Hepatocyte (in vitro differentiated cells): ENCODE results near the gene ESYT3.

ENCODE experiments used
- EZH2 ChIP-seq: fragments of 200-600 bp; sonication (generic); IDR thresholded peaks from 2 replicates; pipeline ENCODE4 v1.6.1; 2016; ENCODE audit warnings: antibody characterized with exemption, mild to moderate bottlenecking, borderline replicate concordance
- TF ChIP-seq, protein P1 (sequence below): fragments of 200-600 bp; sonication (generic); IDR thresholded peaks from 2 replicates; pipeline ENCODE4 v1.5.1; 2016; ENCODE audit warnings: antibody characterized with exemption, mild to moderate bottlenecking; ENCODE audit not compliant: poor library complexity

DNA sequence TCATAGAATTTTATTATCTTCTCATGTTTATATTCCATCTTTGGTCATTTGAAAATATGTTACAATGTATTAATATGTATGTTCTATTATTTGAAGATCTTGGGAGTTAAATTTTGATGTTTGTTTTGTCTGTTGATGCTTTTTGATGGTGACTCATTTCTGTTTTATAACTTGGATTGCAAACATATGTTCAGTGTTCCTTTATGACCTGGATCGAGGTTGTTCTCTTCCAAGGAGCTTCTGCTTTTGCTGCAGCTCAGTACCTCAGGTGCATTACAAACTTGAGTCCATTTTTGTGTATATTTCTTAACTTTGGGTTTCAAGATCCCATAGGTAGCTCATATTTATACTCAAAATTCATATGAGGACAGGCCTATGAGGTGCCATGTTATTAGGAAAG lies 37.1 kb downstream of the ESYT3 start:
- TF ChIP-seq, protein P1, sequence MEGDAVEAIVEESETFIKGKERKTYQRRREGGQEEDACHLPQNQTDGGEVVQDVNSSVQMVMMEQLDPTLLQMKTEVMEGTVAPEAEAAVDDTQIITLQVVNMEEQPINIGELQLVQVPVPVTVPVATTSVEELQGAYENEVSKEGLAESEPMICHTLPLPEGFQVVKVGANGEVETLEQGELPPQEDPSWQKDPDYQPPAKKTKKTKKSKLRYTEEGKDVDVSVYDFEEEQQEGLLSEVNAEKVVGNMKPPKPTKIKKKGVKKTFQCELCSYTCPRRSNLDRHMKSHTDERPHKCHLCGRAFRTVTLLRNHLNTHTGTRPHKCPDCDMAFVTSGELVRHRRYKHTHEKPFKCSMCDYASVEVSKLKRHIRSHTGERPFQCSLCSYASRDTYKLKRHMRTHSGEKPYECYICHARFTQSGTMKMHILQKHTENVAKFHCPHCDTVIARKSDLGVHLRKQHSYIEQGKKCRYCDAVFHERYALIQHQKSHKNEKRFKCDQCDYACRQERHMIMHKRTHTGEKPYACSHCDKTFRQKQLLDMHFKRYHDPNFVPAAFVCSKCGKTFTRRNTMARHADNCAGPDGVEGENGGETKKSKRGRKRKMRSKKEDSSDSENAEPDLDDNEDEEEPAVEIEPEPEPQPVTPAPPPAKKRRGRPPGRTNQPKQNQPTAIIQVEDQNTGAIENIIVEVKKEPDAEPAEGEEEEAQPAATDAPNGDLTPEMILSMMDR, result no peak
- TF ChIP-seq EZH2, result no peak
